GM21447 (cell line): Measurements from ENCODE around the gene DUSP19.

ENCODE experiments used
- ATAC-seq: cut with Tn5 transposase; IDR thresholded peaks from one replicate; pipeline ENCODE4 v1.9.1; 2021; ENCODE audit not compliant: unreplicated experiment

DUSP19 gene

DNA sequence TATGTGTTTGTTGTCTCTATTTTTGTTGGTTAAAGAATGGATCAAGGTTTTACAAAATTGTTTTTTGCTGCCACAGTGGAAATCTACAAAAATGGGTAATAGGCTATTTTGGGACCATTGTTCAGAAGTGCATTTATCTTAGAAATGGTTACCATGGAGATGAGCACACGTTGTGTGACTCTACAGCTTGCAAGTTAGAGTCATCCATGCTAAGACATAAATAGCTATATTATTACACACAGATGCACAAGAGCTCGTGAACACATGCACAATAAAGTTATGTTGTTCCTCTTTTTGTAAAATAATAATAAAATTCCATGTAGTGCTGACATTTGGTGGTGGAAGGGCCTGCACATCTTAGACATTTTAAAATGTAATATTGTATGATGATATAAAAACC lies 15.5 kb upstream of the DUSP19 start:
- no peak for ATAC-seq

- no peak for ATAC-seq
Measured at GRCh38 chr2:183068561-183068960, 10.0 kb upstream of the DUSP19 start.

DNA sequence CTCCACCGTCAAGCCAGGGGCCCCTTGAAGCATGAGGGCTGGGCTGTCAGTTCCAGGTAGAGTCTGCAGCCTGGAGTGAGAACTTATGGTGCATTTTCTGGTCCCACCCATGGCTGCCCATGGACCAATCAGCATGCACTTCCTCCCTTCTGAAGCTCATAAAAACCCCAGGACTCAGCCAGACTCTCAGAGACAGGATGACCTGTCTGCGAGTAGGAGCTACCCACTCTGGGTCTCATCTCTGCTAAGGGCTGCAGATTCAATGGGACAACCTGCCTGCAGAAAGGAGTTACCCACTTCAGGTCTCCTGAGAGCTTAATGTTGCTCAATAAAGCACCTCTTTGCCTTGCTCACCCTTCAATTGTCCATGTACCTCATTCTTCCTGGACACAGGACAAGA lies 9.4 kb upstream of the DUSP19 start:
- no peak for ATAC-seq

DNA sequence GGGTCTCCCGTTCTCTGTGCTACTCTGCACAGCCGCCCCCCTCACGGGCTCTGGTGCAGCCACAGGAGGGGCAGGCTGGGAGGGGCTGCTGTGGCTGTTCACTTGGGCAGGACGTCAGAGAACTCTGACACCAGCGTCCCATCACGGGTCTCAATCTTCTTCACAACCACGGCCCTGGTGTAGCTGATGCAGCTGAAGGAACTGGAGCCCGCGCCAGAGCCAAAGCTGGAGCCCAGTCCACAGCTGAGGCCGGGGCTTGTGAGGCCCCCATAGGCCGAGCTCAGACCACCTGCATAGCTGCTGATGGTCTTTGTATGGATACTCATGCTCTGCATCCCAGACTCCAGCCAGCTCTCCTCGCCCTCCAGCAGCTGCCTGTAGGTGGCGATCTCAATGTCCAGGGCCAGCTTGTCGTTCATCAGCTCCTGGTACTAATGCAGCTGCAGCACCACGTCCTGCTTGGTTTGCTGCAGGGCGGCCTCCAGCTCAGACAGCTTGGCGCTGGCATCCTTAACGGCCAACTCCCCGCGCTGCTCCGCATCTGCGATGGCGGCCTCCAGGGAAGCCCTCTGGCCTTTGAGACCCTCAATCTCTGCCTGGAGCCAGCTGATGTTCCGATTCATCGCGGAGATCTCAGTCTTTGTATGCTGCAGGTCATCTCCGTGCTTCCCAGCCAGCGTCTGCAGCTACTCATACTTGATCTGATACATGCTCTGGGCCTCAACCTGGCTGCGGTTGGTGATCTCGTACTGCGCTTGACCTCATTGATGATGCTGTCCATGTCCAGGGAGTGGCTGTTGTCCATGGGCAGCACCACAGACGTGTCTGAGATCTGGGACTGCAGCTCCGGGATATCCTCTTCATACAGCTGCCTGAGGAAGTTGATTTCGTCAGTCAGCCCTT lies 7.4 kb upstream of the DUSP19 start:
- no peak for ATAC-seq

- no peak for ATAC-seq
Measured at GRCh38 chr2:183072177-183072576, 6.4 kb upstream of the DUSP19 start.

GRCh38 chr2:183078163-183078463 lies 434 bp upstream of the DUSP19 start:
- peak; percentile 50 for ATAC-seq

GRCh38 chr2:183079139-183079775 lies 710 bp downstream of the DUSP19 start:
- ATAC-seq: peak; percentile 14

GRCh38 chr2:183081911-183082310 lies 3.4 kb downstream of the DUSP19 start:
- no peak for ATAC-seq

- ATAC-seq: peak; percentile 43
Measured at GRCh38 chr2:183088061-183088460, 9.5 kb downstream of the DUSP19 start.

GRCh38 chr2:183089192-183089851 lies 10.8 kb downstream of the DUSP19 start:
- peak; percentile 46 for ATAC-seq

DNA sequence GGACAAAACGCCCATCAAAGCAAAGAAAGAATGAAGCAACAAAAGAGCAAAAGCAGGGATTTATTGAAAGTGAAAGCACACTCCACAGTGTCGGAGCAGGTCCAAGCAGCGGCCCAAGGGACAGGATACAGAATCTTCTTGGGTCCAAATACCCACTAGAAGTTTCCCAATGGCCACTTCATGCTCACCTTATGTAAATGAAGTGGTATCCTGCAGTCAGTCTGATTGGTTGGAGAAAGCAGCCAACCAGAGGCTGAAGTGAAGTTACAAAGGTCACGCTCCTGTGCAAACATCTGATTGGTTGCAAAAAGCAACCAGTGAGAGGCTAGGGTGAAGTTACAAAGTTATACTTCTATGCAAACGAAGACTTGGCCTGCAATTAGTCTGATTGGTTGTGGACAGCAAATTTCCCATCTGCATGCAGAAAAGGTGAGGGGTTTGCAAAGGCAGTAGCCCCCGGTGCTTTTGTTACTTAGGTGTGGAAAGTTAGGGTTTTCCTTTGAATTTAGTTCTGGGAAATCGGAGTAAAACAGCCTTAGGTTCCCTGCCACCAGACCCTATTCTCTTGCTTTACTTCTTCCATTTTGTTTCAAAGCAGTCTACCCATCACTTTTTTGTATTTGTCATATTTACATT lies 12.9 kb downstream of the DUSP19 start:
- no peak for ATAC-seq

- no peak for ATAC-seq
Measured at GRCh38 chr2:183091954-183092345, 13.4 kb downstream of the DUSP19 start.

DNA sequence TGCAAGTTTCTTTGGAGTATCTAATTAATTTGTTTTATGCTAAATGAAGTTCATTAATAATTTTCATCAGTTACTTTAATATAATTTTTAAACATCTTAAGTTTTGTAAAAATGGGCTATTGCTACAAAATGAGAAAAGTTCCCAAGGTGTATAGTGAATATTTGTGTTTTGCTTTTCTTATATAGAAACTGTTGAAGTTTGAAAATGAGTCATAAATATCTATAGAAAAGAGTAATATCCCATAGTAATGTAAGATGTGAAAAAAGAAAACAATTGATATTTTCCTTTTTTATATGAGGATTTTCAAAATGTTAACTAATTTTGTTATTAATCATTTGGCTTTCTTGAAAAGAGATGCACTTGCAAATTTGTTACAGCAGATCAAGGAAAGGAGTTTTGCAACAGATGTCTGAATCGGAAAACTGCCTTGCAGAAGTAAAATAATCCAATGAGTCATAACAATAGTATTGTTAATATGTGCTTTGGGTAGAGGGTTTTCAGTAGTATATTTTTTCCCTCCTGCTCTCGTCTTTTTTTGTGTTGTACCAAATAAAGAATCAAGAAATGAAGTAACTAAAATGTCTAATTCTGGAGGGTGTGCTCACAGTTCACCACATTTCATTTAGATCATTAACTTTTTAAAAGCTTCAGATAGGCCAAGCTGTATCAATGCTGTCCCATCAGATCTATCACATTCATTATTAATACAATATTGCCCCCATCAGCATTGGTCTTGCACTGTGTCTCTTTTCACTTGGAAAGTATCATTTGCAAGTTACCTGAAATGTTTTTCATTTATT lies 15.5 kb downstream of the DUSP19 start:
- ATAC-seq: peak; percentile 76

DNA sequence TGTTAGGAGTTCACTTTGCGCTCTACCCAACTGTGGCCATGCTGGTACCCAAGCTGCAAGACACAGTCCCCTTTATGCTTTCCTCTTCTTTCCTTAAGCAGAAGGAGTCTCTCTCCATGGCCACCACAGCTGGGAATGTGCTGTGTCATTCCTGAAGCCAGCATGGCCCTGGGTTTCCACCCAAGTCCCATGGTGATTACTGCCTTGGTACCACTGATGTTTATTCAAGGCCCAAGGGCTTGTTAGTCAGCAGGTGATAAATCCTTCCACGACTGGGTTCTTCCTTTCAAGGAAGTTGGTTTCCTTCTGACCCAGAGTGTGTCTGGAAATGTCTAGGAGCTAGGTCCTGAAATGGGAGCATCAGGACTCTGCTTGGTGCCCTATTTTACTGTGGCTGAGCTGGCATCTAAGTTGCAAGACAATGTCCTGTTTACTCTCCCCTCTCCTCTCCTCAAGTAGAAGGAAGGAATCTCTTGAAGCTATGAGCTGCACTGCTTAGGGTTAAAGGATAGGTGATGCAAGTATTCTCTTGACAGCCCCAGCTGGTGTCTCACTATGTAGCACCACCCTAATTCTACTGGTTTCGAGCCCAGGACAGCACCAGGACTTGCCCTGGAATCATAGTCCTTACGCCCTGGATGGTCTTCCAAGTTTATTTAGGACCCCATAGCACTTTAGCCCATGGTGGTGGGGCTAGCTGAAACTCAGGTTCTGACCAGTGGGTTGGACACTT lies 27.0 kb downstream of the DUSP19 start:
- ATAC-seq: no peak

DNA sequence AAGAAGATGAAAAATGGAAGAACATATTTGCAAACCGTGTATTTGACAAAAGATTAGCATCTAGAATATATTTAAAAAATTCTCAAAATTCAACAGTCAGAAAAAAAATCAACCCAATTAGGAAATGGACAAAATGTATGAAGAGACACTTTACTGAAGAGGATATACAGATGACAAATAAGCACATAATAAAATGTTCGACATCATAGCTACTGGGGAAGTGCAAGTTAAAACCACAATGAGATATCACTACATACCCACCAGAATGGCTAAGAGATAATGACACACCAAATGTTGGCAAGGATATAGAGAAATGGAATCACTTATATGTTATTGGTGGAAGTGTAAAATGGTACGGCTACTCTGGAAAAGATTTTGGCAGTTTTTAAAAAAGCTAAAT lies 34.0 kb downstream of the DUSP19 start:
- ATAC-seq: no peak

GRCh38 chr2:183113630-183114029 lies 35.1 kb downstream of the DUSP19 start:
- no peak for ATAC-seq

- no peak for ATAC-seq
Measured at GRCh38 chr2:183117226-183117625, 38.7 kb downstream of the DUSP19 start.

DNA sequence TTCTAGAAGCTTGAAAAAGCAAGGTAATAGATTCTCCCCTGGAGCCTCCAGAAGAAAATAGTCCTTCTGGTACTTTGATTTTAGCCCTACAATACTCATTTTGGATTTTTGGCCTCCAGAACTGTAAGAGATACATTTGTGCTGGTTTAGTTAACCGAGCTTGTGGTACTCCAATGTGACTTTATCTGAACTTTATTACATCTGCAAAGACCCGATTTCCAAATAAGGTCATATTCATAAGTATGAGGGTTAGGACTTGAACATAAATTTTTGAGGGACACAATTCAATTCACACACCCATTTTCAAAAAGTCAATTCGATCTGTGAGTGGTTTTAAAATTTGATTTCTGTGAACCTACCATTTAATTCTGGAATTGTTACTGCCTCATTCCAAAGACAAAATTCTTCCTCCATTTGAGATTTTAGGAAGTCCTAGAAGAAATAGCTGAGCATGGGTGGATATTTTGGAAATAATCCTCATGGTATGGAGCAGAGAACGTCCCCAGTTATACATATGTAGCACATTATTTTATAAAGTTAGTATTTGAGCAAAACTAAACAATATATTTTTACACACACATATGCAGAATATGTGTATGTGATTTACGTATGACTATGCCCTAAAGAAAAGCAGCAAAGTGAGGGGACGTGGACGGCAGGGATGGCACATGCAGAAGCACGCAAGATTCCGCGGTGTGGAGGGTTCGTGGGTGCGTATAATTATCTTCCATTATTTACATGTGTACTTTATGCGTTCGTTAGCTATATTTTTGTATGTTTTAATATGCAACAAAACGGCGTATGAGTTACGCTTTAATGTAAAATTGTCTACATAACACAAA lies 44.8 kb downstream of the DUSP19 start:
- ATAC-seq: no peak

- peak; percentile 35 for ATAC-seq
Measured at GRCh38 chr2:183123959-183124221, 45.3 kb downstream of the DUSP19 start.
